H9 (cell line): ENCODE data around the gene SIGLEC7. TPM values are rescaled to one million over a fixed set of nuclear protein-coding genes. Genes with fewer than 3 reads are reported as not detected.

Experiments
- DNase-seq: peaks from one replicate; pipeline ENCODE4 v3.0.0-alpha.2; 2017
- H2AFZ ChIP-seq: one replicate; pipeline ENCODE4 v1.6.1; 2013; ENCODE audit warnings: mild to moderate bottlenecking, low read length, control low read depth, moderate library complexity
- H2AK5ac ChIP-seq: 2 replicates; pipeline ENCODE4 v1.6.1; 2013; ENCODE audit warnings: low read length, control low read depth, mixed read lengths; ENCODE audit not compliant: insufficient read length
- H2BK120ac ChIP-seq: one replicate; pipeline ENCODE4 v1.6.1; 2013; ENCODE audit warnings: low read depth, mild to moderate bottlenecking, low read length, control low read depth, inconsistent platforms; ENCODE audit not compliant: poor library complexity, severe bottlenecking
- H2BK12ac ChIP-seq: 2 replicates; pipeline ENCODE4 v1.6.1; 2013; ENCODE audit warnings: low read length, control low read depth, mixed read lengths, low read depth; ENCODE audit not compliant: insufficient read length
- H2BK15ac ChIP-seq: 2 replicates; pipeline ENCODE4 v1.6.1; 2013; ENCODE audit warnings: low read depth, low read length, control low read depth
- H2BK20ac ChIP-seq: one replicate; pipeline ENCODE4 v1.6.1; 2013; ENCODE audit warnings: low read depth, mild to moderate bottlenecking, low read length, control low read depth, inconsistent platforms; ENCODE audit not compliant: poor library complexity, severe bottlenecking
- H2BK5ac ChIP-seq: 2 replicates; pipeline ENCODE4 v1.6.1; 2013; ENCODE audit warnings: low read length, control low read depth, mixed read lengths; ENCODE audit not compliant: insufficient read length
- H3K14ac ChIP-seq: 2 replicates; pipeline ENCODE4 v1.6.1; 2013; ENCODE audit warnings: low read length, control low read depth; ENCODE audit not compliant: insufficient read depth
- H3K18ac ChIP-seq: 2 replicates; pipeline ENCODE4 v1.6.1; 2013; ENCODE audit warnings: low read depth, mild to moderate bottlenecking, mixed read lengths, low read length, control low read depth; ENCODE audit not compliant: insufficient read length
- H3K23ac ChIP-seq: 2 replicates; pipeline ENCODE4 v1.6.1; 2013; ENCODE audit warnings: low read length, control low read depth, mixed read lengths, low read depth; ENCODE audit not compliant: insufficient read length
- H3K23me2 ChIP-seq: 2 replicates; pipeline ENCODE4 v1.6.1; 2013; ENCODE audit warnings: low read depth, mild to moderate bottlenecking, mixed read lengths, low read length, control low read depth; ENCODE audit not compliant: insufficient read length, poor library complexity, severe bottlenecking
- H3K27ac ChIP-seq: 2 replicates; pipeline ENCODE4 v1.5.1; 2013; ENCODE audit warnings: low read length, control low read depth, mixed read lengths, low read depth; ENCODE audit not compliant: insufficient read length
- H3K27me3 ChIP-seq: 2 replicates; pipeline ENCODE4 v1.6.1; 2013; ENCODE audit warnings: low read length, control low read depth, inconsistent platforms; ENCODE audit not compliant: insufficient read depth
- H3K4ac ChIP-seq: 2 replicates; pipeline ENCODE4 v1.6.1; 2013; ENCODE audit warnings: low read depth, mild to moderate bottlenecking, control low read depth, inconsistent platforms, low read length, moderate library complexity
- H3K4me1 ChIP-seq: 2 replicates; pipeline ENCODE4 v1.6.1; 2013; ENCODE audit warnings: low read length, control low read depth, inconsistent platforms; ENCODE audit not compliant: insufficient read depth
- H3K4me2 ChIP-seq: 2 replicates; pipeline ENCODE4 v1.6.1; 2013; ENCODE audit warnings: low read length, control low read depth, mixed read lengths; ENCODE audit not compliant: insufficient read length, insufficient read depth
- H3K56ac ChIP-seq: 2 replicates; pipeline ENCODE4 v1.6.1; 2013; ENCODE audit warnings: low read depth, mild to moderate bottlenecking, mixed read lengths, low read length, control low read depth; ENCODE audit not compliant: insufficient read length
- H3K79me1 ChIP-seq: 2 replicates; pipeline ENCODE4 v1.6.1; 2013; ENCODE audit warnings: low read depth, mild to moderate bottlenecking, moderate library complexity, low read length, control low read depth, inconsistent platforms; ENCODE audit not compliant: insufficient read depth, poor library complexity, severe bottlenecking
- H3K79me2 ChIP-seq: 2 replicates; pipeline ENCODE4 v1.6.1; 2013; ENCODE audit warnings: low read length, control low read depth, inconsistent platforms; ENCODE audit not compliant: insufficient read depth
- H3K9ac ChIP-seq: 2 replicates; pipeline ENCODE4 v1.6.1; 2013; ENCODE audit warnings: low read length, control low read depth, mixed read lengths; ENCODE audit not compliant: insufficient read length; ENCODE audit errors: extremely low read depth
- H3K9me3 ChIP-seq: one replicate; pipeline ENCODE4 v1.6.1; 2013; ENCODE audit warnings: low read depth, low read length, inconsistent platforms; ENCODE audit not compliant: control insufficient read depth
- H3T11ph ChIP-seq: one replicate; pipeline ENCODE4 v1.6.1; 2013; ENCODE audit warnings: mild to moderate bottlenecking, low read length, control low read depth, inconsistent platforms
- H4K20me1 ChIP-seq: one replicate; pipeline ENCODE4 v1.6.1; 2013; ENCODE audit not compliant: control insufficient read depth, insufficient read length, insufficient read depth
- H4K5ac ChIP-seq: 2 replicates; pipeline ENCODE4 v1.6.1; 2013; ENCODE audit warnings: low read depth, mild to moderate bottlenecking, mixed read lengths, low read length, control low read depth; ENCODE audit not compliant: insufficient read length
- H4K8ac ChIP-seq: replicated peaks from 2 replicates; pipeline ENCODE4 v1.6.1; 2013; ENCODE audit warnings: low read length, control low read depth, mixed read lengths, low read depth; ENCODE audit not compliant: insufficient read length
- H4K91ac ChIP-seq: 2 replicates; pipeline ENCODE4 v1.6.1; 2013; ENCODE audit warnings: low read depth, mild to moderate bottlenecking, moderate library complexity, mixed read lengths, low read length, control low read depth; ENCODE audit not compliant: insufficient read length
- H3K27ac Mint-ChIP-seq, 3 experiments: 2 replicates in 2 of 3; 3 replicates in 1 of 3; pipeline ENCODE4 v1.8.0; 2020 to 2021; ENCODE audit warnings: mixed read lengths in 3 of 3, mild to moderate bottlenecking in 1 of 3, moderate library complexity in 1 of 3
- H3K27me3 Mint-ChIP-seq: 2 replicates; pipeline ENCODE4 v1.8.0; 2021; ENCODE audit warnings: low read depth, mild to moderate bottlenecking, moderate library complexity, mixed read lengths
- H3K36me3 Mint-ChIP-seq, 3 experiments: 2 replicates in 2 of 3; 3 replicates in 1 of 3; pipeline ENCODE4 v1.8.0; 2020 to 2021; ENCODE audit warnings: low read depth in 3 of 3, mixed read lengths in 3 of 3; ENCODE audit not compliant: insufficient read depth in 1 of 3
- H3K4me1 Mint-ChIP-seq, 2 experiments: 2 replicates each; pipeline ENCODE4 v1.8.0; 2020; ENCODE audit warnings: mixed read lengths in 2 of 2
- H3K4me3 Mint-ChIP-seq, 2 experiments: 2 replicates in 1 of 2; 3 replicates in 1 of 2; pipeline ENCODE4 v1.8.0; 2020 to 2021; ENCODE audit warnings: mild to moderate bottlenecking in 2 of 2, mixed read lengths in 2 of 2, moderate library complexity in 1 of 2
- H3K9me3 Mint-ChIP-seq, 2 experiments: 2 replicates in 1 of 2; 3 replicates in 1 of 2; pipeline ENCODE4 v1.8.0; 2020; ENCODE audit warnings: mild to moderate bottlenecking in 2 of 2, mixed read lengths in 2 of 2, moderate library complexity in 1 of 2
- CTCF ChIP-seq: fragments of 200-600 bp; sonication (generic); conservative IDR thresholded peaks from 3 replicates; pipeline ENCODE4 v1.8.0; 2021; ENCODE audit warnings: antibody characterized with exemption, mild to moderate bottlenecking
- WGBS: extraction: QIAGEN DNeasy Blood & Tissue Kit; methylation state at CpG from one replicate; pipeline ENCODE4 v1.1.7; 2013; ENCODE audit warnings: missing lambda C conversion rate, low lambda C conversion rate, mixed read lengths; ENCODE audit not compliant: insufficient read length; ENCODE audit errors: extremely low coverage; 5-methylcytosine and 5-hydroxymethylcytosine counted together
- total RNA-seq: library from RNA; stranded (reverse); gene quantifications from 2 replicates; pipeline ENCODE4 v1.2.1, GENCODE V29; 2021

SIGLEC7 gene
- total RNA-seq, 1 experiment from 2014 or later: not detected

- peaks cover 14% of the 10 kb centered on the region for H3K27me3 Mint-ChIP-seq
- no peaks in the 10 kb centered on the region for H3K9me3 ChIP-seq
- H3K27ac ChIP-seq: no peak overlapping the region
- no peak overlapping the region for H2BK20ac ChIP-seq
- H3K18ac ChIP-seq: no peak overlapping the region
- H3K14ac ChIP-seq: no peak overlapping the region
- H3K27ac Mint-ChIP-seq: no peak overlapping the region
- H3K27me3 ChIP-seq: no peaks in the 10 kb centered on the region
- no peak overlapping the region for H3K4ac ChIP-seq
- H2BK12ac ChIP-seq: no peak overlapping the region
- H3K23me2 ChIP-seq: no peaks in the 10 kb centered on the region
- no peak overlapping the region for H2AFZ ChIP-seq
- H3K4me1 ChIP-seq: no peaks in the 10 kb centered on the region
- no peaks in the 10 kb centered on the region for H3K36me3 Mint-ChIP-seq
- no peak overlapping the region for H4K5ac ChIP-seq
- no CpG with 5 or more reads among the region's 9 CpGs for WGBS
- no peak overlapping the region for H3K4me2 ChIP-seq
- no peak for TF ChIP-seq CTCF
- H3K79me1 ChIP-seq: no peaks in the 10 kb centered on the region
- no peaks in the 10 kb centered on the region for H3K79me2 ChIP-seq
- H4K20me1 ChIP-seq: no peaks in the 10 kb centered on the region
- no peak overlapping the region for H4K91ac ChIP-seq
- no peak overlapping the region for H3K23ac ChIP-seq
- no peak overlapping the region for H4K8ac ChIP-seq
- H3K56ac ChIP-seq: no peak overlapping the region
- H2BK120ac ChIP-seq: no peak overlapping the region
- no peak overlapping the region for H2BK15ac ChIP-seq
- H2AK5ac ChIP-seq: no peak overlapping the region
- no peak overlapping the region for H3K4me3 Mint-ChIP-seq
- H3T11ph ChIP-seq: no peak overlapping the region
- H2BK5ac ChIP-seq: no peak overlapping the region
- no peak overlapping the region for H3K9ac ChIP-seq
- H3K9me3 Mint-ChIP-seq: no peaks in the 10 kb centered on the region
- no peak for DNase-seq
- H3K4me1 Mint-ChIP-seq: peaks cover 5 to 8% of the 10 kb centered on the region in 2 experiments; a peak in 3 of 4 replicates
Measured at GRCh38 chr19:51123802-51124201, 18.3 kb upstream of the SIGLEC7 start.
